PC-3 (cell line): ENCODE data around the gene GRIN3A. TPM values are rescaled to one million over a fixed set of nuclear protein-coding genes. Genes with fewer than 3 reads are reported as not detected.

ENCODE experiments used
- ATAC-seq: fragments of 200-7000 bp; cut with Tn5 transposase; 2 replicates; pipeline ENCODE4 v1.9.1; 2020; ENCODE audit warnings: mild to moderate bottlenecking, moderate library complexity
- BruUV-seq: library from RNA; stranded (reverse); fragments of 400-500 nt; replicated peaks from 2 replicates; lab custom pipeline; 2021; lab: Mats Ljungman, UMichigan
- CTCF ChIA-PET: fragments of 300-600 bp; sonication (Branson Sonifier 250); formaldehyde crosslinking; loops from one replicate; lab custom pipeline; 2022; ENCODE audit warnings: antibody characterized with exemption; lab: Charles Lee
- POLR2A ChIA-PET: fragments of 300-600 bp; sonication (Branson Sonifier 250); formaldehyde crosslinking; loops from one replicate; lab custom pipeline; 2022; ENCODE audit warnings: antibody characterized with exemption; ENCODE audit not compliant: unreplicated experiment; lab: Charles Lee
- DNase-seq: peaks from one replicate; pipeline ENCODE4 v3.0.0-alpha.2; 2015
- H2AFZ ChIP-seq: fragments of 300-600 bp; sonication (generic); 2 replicates; pipeline ENCODE4 v1.6.0; 2016; ENCODE audit warnings: antibody characterized with exemption, low read length
- H3F3A ChIP-seq: fragments of 300-600 bp; sonication (generic); one replicate; pipeline ENCODE4 v1.6.0; 2017; ENCODE audit warnings: antibody characterized with exemption, low read length, control low read depth, mild to moderate bottlenecking; ENCODE audit not compliant: unreplicated experiment
- H3K27ac ChIP-seq: fragments of 300-600 bp; sonication (generic); 2 replicates; pipeline ENCODE4 v1.5.1; 2016; ENCODE audit warnings: mild to moderate bottlenecking, low read length
- H3K27me3 ChIP-seq: fragments of 300-600 bp; sonication (generic); 2 replicates; pipeline ENCODE4 v1.6.1; 2016; ENCODE audit warnings: low read length, mixed read lengths
- H3K36me3 ChIP-seq: fragments of 300-600 bp; sonication (generic); 2 replicates; pipeline ENCODE4 v1.6.1; 2016; ENCODE audit warnings: low read depth, mixed run types, low read length, mixed read lengths
- H3K4me1 ChIP-seq: fragments of 300-600 bp; sonication (generic); 2 replicates; pipeline ENCODE4 v1.5.1; 2016; ENCODE audit warnings: low read length; ENCODE audit not compliant: insufficient read depth
- H3K4me2 ChIP-seq: fragments of 300-600 bp; sonication (generic); 2 replicates; pipeline ENCODE4 v1.6.0; 2016; ENCODE audit warnings: low read length
- H3K4me3 ChIP-seq: fragments of 300-600 bp; sonication (generic); 2 replicates; pipeline ENCODE4 v1.5.1; 2016; ENCODE audit warnings: mild to moderate bottlenecking, low read length, mixed read lengths
- H3K79me2 ChIP-seq: fragments of 300-600 bp; sonication (generic); 2 replicates; pipeline ENCODE4 v1.6.1; 2017; ENCODE audit warnings: low read length, mixed read lengths
- H3K9ac ChIP-seq: fragments of 300-600 bp; sonication (generic); 2 replicates; pipeline ENCODE4 v1.6.0; 2016; ENCODE audit warnings: mild to moderate bottlenecking, low read length
- H3K9me2 ChIP-seq: fragments of 300-600 bp; sonication (generic); replicated peaks from 2 replicates; pipeline ENCODE4 v1.6.1; 2016; ENCODE audit warnings: mixed run types, low read length, mixed read lengths
- H3K9me3 ChIP-seq: fragments of 300-600 bp; sonication (generic); 2 replicates; pipeline ENCODE4 v1.6.1; 2016; ENCODE audit warnings: low read length, mixed read lengths
- H4K20me1 ChIP-seq: fragments of 300-600 bp; sonication (generic); 2 replicates; pipeline ENCODE4 v1.6.1; 2016; ENCODE audit warnings: low read length, mixed read lengths
- EZH2 ChIP-seq: fragments of 300-600 bp; sonication (generic); IDR thresholded peaks from one replicate; pipeline ENCODE4 v1.6.1; 2017; ENCODE audit warnings: antibody characterized with exemption, mild to moderate bottlenecking, low read length; ENCODE audit not compliant: unreplicated experiment
- EZH2phosphoT487 ChIP-seq: fragments of 300-600 bp; sonication (generic); IDR thresholded peaks from 2 replicates; pipeline ENCODE4 v1.6.1; 2018; ENCODE audit warnings: mild to moderate bottlenecking, antibody characterized with exemption, low read length, borderline replicate concordance
- intact Hi-C: fragments of 100-400 bp; cut with micrococcal nuclease; formaldehyde crosslinking; loops from 2 replicates; pipeline ENCODE4 v1.9.0; 2023
- total RNA-seq: library from RNA; depleted of rRNA; stranded (reverse); fragments of >200 nt; gene quantifications from 2 replicates; pipeline ENCODE4 v1.2.3, GENCODE V29; 2014
- TF ChIP-seq, protein P1 (sequence below): fragments of 300-600 bp; sonication (generic); conservative IDR thresholded peaks from 2 replicates; pipeline ENCODE4 v1.5.1; 2017; ENCODE audit warnings: antibody characterized with exemption, low read depth, mild to moderate bottlenecking, low read length

Gene GRIN3A
- total RNA-seq, 1 experiment from 2014 or later = not detected

DNA sequence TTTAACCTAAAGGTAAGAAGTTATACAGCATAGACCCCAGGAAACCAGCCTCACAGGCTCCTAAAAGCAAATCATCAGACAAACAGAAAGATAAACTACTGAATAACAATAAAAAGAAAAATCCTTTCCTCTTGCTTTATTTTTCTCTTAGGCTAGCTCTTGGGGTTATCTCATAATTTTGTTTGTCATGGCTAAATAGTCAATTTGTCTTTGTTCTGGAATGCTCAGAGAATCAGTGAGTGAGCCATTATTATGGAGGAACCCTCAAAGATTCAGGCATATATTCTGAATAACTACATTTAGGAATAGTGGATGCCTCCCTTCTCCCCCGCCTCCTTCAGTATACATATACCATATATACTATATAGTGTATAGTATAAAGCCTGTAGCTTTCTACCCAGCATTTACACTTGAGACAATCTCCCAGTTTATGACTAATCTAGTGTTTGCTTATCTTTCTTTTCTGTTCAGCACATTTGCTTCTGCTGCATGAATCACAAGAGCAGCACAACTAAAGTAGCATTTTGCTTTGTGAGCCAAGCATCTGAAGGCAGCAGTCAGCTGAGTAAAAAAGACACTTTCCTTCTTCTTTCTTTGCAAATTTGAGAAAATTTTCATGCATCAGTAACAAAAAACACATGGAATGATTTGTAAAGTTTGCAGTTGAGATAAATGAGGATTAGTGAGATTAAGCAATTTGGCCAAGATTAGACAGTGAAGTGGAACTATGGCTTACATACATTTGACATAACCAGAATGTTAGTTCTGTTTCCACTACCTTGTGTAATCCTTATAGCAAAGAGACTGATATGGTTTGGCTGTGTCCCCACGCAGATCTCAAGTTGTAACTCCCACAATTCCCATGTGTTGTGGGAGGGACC, 98.4 kb downstream of the GRIN3A start:
- H3K27ac ChIP-seq = no peak overlapping the region
- POLR2A ChIA-PET = no interaction called here
- H3K9me3 ChIP-seq = no peaks in the 10 kb centered on the region

DNA sequence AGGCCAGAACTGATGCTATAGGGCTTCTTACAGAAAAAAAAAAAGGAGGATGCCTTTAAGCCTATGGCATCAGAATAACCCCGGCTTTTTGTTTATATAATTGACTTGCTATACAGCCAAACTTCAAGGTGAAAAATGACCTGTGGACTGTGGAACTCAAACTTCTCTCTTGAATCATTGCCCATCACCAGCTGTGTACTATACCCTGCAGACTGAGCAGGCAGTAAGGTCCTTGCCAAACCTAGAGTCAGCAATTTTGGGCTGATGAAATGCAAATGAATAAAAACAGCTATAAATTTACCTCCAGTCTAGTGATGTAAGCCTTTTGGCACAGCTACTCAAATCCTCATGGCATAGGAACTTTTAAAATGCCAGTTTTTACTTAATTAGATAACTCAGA, 99.1 kb downstream of the GRIN3A start:
- no peaks in the 10 kb centered on the region for H3K9me3 ChIP-seq
- H3F3A ChIP-seq = no peaks in the 10 kb centered on the region
- ChIA-PET POLR2A (no interaction called here), CTCF (no interaction called here)
- intact Hi-C loops = no loop called here
- H3K27me3 ChIP-seq = no peaks in the 10 kb centered on the region
- no peak overlapping the region for H3K27ac ChIP-seq
- no peak overlapping the region for H3K4me2 ChIP-seq
- DNase-seq = no peak
- TF ChIP-seq EZH2phosphoT487 = no peak
- no peaks in the 10 kb centered on the region for H3K4me1 ChIP-seq
- no peaks in the 10 kb centered on the region for H3K36me3 ChIP-seq
- no peak overlapping the region for H2AFZ ChIP-seq
- H3K9me2 ChIP-seq = no peaks in the 10 kb centered on the region
- no peak overlapping the region for H3K4me3 ChIP-seq
- no TSS peak for BruUV-seq
- no peak overlapping the region for H3K9ac ChIP-seq
- H3K79me2 ChIP-seq = no peaks in the 10 kb centered on the region
- ATAC-seq = no peak
- no peaks in the 10 kb centered on the region for H4K20me1 ChIP-seq

More for the DNA sequence above, 98.4 kb downstream of the GRIN3A start:
- TF ChIP-seq EZH2 (no peak), EZH2phosphoT487 (no peak)
- TF ChIP-seq, protein P1, sequence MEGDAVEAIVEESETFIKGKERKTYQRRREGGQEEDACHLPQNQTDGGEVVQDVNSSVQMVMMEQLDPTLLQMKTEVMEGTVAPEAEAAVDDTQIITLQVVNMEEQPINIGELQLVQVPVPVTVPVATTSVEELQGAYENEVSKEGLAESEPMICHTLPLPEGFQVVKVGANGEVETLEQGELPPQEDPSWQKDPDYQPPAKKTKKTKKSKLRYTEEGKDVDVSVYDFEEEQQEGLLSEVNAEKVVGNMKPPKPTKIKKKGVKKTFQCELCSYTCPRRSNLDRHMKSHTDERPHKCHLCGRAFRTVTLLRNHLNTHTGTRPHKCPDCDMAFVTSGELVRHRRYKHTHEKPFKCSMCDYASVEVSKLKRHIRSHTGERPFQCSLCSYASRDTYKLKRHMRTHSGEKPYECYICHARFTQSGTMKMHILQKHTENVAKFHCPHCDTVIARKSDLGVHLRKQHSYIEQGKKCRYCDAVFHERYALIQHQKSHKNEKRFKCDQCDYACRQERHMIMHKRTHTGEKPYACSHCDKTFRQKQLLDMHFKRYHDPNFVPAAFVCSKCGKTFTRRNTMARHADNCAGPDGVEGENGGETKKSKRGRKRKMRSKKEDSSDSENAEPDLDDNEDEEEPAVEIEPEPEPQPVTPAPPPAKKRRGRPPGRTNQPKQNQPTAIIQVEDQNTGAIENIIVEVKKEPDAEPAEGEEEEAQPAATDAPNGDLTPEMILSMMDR = no peak
- BruUV-seq = no TSS peak
- Histone ChIP-seq H3K4me2 (no peak overlapping the region), H2AFZ (no peak overlapping the region), H3K4me3 (no peak overlapping the region), H3K9ac (no peak overlapping the region), H3K36me3 (no peaks in the 10 kb centered on the region), H3K79me2 (no peaks in the 10 kb centered on the region), H3F3A (no peaks in the 10 kb centered on the region), H3K4me1 (no peaks in the 10 kb centered on the region), H3K27me3 (no peaks in the 10 kb centered on the region), H4K20me1 (no peaks in the 10 kb centered on the region), H3K9me2 (no peaks in the 10 kb centered on the region)
- ATAC-seq (no peak), DNase-seq (no peak)
- CTCF ChIA-PET = no interaction called here
- intact Hi-C loops = no loop called here

DNA sequence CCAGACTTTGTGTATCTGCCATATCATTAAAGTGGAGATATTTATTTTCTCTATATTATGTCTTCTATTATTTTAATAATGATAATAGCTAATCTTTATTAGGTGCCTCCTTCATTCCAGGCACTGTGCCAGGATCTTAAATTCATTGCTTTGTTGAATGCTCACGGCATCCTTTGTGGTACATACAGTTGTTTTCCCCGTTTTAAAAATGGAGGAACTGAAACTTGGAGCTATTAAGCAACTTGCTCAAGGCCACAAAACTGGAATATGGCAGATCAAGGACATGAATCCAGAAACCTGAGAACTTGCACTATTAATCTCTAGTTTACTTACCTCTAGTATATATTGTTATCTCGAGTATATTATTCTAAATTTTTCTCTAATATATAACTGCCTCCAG, 102.2 kb downstream of the GRIN3A start:
- H3K4me3 ChIP-seq = no peak overlapping the region
- no peak overlapping the region for H3K27ac ChIP-seq
- no peak for ATAC-seq
- no peaks in the 10 kb centered on the region for H3K27me3 ChIP-seq
- H3K4me1 ChIP-seq = no peaks in the 10 kb centered on the region
- CTCF ChIA-PET = interaction anchor here (0.6 kb wide), 1 partner anchor 325 kb away, joined by 3 read pairs; no protein-coding TSS in a partner anchor
- POLR2A ChIA-PET = no interaction called here
- no peaks in the 10 kb centered on the region for H3K79me2 ChIP-seq
- no TSS peak for BruUV-seq
- intact Hi-C loops = no loop called here
- TF ChIP-seq EZH2 (no peak), EZH2phosphoT487 (no peak)
- TF ChIP-seq, protein P1 = no peak
- H3K36me3 ChIP-seq = no peaks in the 10 kb centered on the region
- H3K9me2 ChIP-seq = no peaks in the 10 kb centered on the region
- no peak overlapping the region for H3K9ac ChIP-seq
- no peak overlapping the region for H2AFZ ChIP-seq
- no peaks in the 10 kb centered on the region for H3K9me3 ChIP-seq
- H4K20me1 ChIP-seq = no peaks in the 10 kb centered on the region
- H3K4me2 ChIP-seq = no peak overlapping the region
- no peak for DNase-seq
- H3F3A ChIP-seq = no peaks in the 10 kb centered on the region
